Endothelial cell of umbilical vein (primary cell): ENCODE measurements around the gene C14orf132. TPM values are rescaled to one million over a fixed set of nuclear protein-coding genes. Genes with fewer than 3 reads are reported as not detected.

Experiments used
- BruUV-seq: library from RNA; stranded (reverse); fragments of 400-500 nt; replicated peaks from 2 replicates; lab custom pipeline; 2021; lab: Mats Ljungman, UMichigan
- CTCF ChIA-PET: fragments of 300-600, 350-600 bp; sonication (Branson Sonifier 250); formaldehyde crosslinking; loops from one replicate; lab custom pipeline; 2021; ENCODE audit warnings: antibody characterized with exemption, inconsistent platforms; lab: Charles Lee
- POLR2A ChIA-PET: fragments of 300-600, 350-600 bp; sonication (Branson Sonifier 250); formaldehyde crosslinking; loops from one replicate; lab custom pipeline; 2021; ENCODE audit warnings: antibody characterized with exemption, inconsistent platforms; lab: Charles Lee
- DNase-seq: peaks from one replicate; pipeline ENCODE4 v3.0.0-alpha.2; 2011; ENCODE audit warnings: low read depth, low spot score
- FAIRE-seq: peaks from 2 replicates; lab custom pipeline; 2011; peaks lifted over from hg19 to GRCh38; lab: Jason Lieb, UNC
- H2AFZ ChIP-seq: 2 replicates; pipeline ENCODE4 v1.6.0; 2012; ENCODE audit warnings: low read depth, low read length, control low read depth, inconsistent platforms
- H3K27ac ChIP-seq: 2 replicates; pipeline ENCODE4 v1.5.1; 2011; ENCODE audit warnings: low read depth, mild to moderate bottlenecking, control low read depth, low read length, moderate library complexity; ENCODE audit not compliant: insufficient read depth
- H3K27me3 ChIP-seq, 2 experiments: 2 replicates each; pipeline versions ENCODE4 v1.6.0 to v1.6.1; 2011; ENCODE audit warnings: low read length in 2 of 2, mixed read lengths in 1 of 2; ENCODE audit not compliant: control insufficient read depth in 2 of 2, insufficient read depth in 2 of 2
- H3K36me3 ChIP-seq, 2 experiments: 2 replicates in 1 of 2; 3 replicates in 1 of 2; pipeline ENCODE4 v1.5.1; 2011; ENCODE audit warnings: low read length in 2 of 2, mild to moderate bottlenecking in 1 of 2, moderate library complexity in 1 of 2; ENCODE audit not compliant: control insufficient read depth in 2 of 2, insufficient read depth in 2 of 2; ENCODE audit errors: extremely low read depth in 1 of 2
- H3K4me1 ChIP-seq: 3 replicates; pipeline ENCODE4 v1.5.1; 2011; ENCODE audit warnings: mild to moderate bottlenecking, low read length; ENCODE audit not compliant: control insufficient read depth, insufficient read depth; ENCODE audit errors: extremely low read depth
- H3K4me2 ChIP-seq: 2 replicates; pipeline ENCODE4 v1.6.1; 2011; ENCODE audit warnings: low read length, control low read depth, mixed read lengths; ENCODE audit not compliant: insufficient read depth
- H3K4me3 ChIP-seq, 3 experiments: fragments of 200-600 bp in 1 of 3; sonication (generic), shearing (Covaris generic) in 1 of 3; replicated peaks in 1 of 3; 2 replicates each; pipeline ENCODE4 v1.5.1; 2011 to 2016; ENCODE audit warnings: control low read depth in 3 of 3, low read length in 3 of 3, mild to moderate bottlenecking in 2 of 3, inconsistent platforms in 1 of 3, low read depth in 1 of 3, moderate library complexity in 1 of 3; ENCODE audit not compliant: insufficient read depth in 1 of 3
- H3K79me2 ChIP-seq: 2 replicates; pipeline ENCODE4 v1.6.0; 2012; ENCODE audit warnings: low read length, inconsistent platforms; ENCODE audit not compliant: control insufficient read depth, insufficient read depth
- H3K9ac ChIP-seq: replicated peaks from 2 replicates; pipeline ENCODE3; 2011; ENCODE audit warnings: low read length, control low read depth; ENCODE audit not compliant: insufficient read depth; ENCODE audit errors: extremely low read depth
- H3K9me1 ChIP-seq: replicated peaks from 3 replicates; pipeline ENCODE4 v1.6.0; 2011; ENCODE audit warnings: mild to moderate bottlenecking, low read length; ENCODE audit not compliant: control insufficient read depth, insufficient read depth; ENCODE audit errors: extremely low read depth
- H3K9me3 ChIP-seq: replicated peaks from 2 replicates; pipeline ENCODE4 v1.5.1; 2012; ENCODE audit warnings: low read length, inconsistent platforms; ENCODE audit not compliant: control insufficient read depth, insufficient read depth
- H4K20me1 ChIP-seq: replicated peaks from 2 replicates; pipeline ENCODE3; 2011; ENCODE audit warnings: mild to moderate bottlenecking, low read length; ENCODE audit not compliant: control insufficient read depth, insufficient read depth; ENCODE audit errors: extremely low read depth
- EZH2 ChIP-seq: IDR thresholded peaks from 2 replicates; pipeline ENCODE4 v1.6.1; 2012; ENCODE audit warnings: borderline replicate concordance, low read depth, mild to moderate bottlenecking, moderate library complexity, low read length, inconsistent platforms; ENCODE audit not compliant: severe bottlenecking
- FOS ChIP-seq: IDR thresholded peaks from 2 replicates; pipeline ENCODE4 v1.6.1; 2011; ENCODE audit warnings: mild to moderate bottlenecking, low read length, moderate library complexity, borderline replicate concordance; ENCODE audit not compliant: insufficient read depth
- GATA2 ChIP-seq: IDR thresholded peaks from 2 replicates; pipeline ENCODE4 v1.7.0; 2011; ENCODE audit warnings: low read depth, mild to moderate bottlenecking, moderate library complexity, mixed read lengths, low read length; ENCODE audit not compliant: insufficient read length, insufficient read depth
- JUN ChIP-seq: IDR thresholded peaks from 2 replicates; pipeline ENCODE4 v1.6.1; 2011; ENCODE audit warnings: borderline replicate concordance, low read depth; ENCODE audit not compliant: insufficient read length, insufficient read depth
- POLR2A ChIP-seq: IDR thresholded peaks from 2 replicates; pipeline ENCODE4 v1.6.1; 2012; ENCODE audit warnings: low read depth, mild to moderate bottlenecking, control low read depth, low read length
- POLR2AphosphoS5 ChIP-seq: IDR thresholded peaks from 2 replicates; pipeline ENCODE4 v1.6.1; 2012; ENCODE audit warnings: low read depth, mild to moderate bottlenecking, control low read depth, low read length, moderate library complexity; ENCODE audit not compliant: insufficient read depth
- dilution Hi-C: fragments of 300-500 bp; cut with MboI; formaldehyde crosslinking; loops from one replicate; pipeline ENCODE4 v1.15.0; 2019; ENCODE audit warnings: low sequenced_read_pairs; ENCODE audit not compliant: extremely low pct_ligation_motif_present
- intact Hi-C: fragments of 100-400 bp; cut with micrococcal nuclease; formaldehyde crosslinking; loops from one replicate; pipeline ENCODE4 v1.10.0; 2022
- polyA plus RNA-seq, 4 experiments: library from polyadenylated mRNA; depleted of rRNA in 3 of 4; stranded (reverse) in 3 of 4; unstranded in 1 of 4; fragments of >200 nt; gene quantifications; 2 replicates each; pipeline versions ENCODE4 v1.2.1 to v1.2.3, GENCODE V29; 2011 to 2012; ENCODE audit warnings: missing spikeins in 1 of 4
- total RNA-seq: library from RNA; stranded (reverse); gene quantifications from 2 replicates; pipeline ENCODE4 v1.2.3, GENCODE V29; 2021
- TF ChIP-seq, protein P1 (sequence below), 2 donors: IDR thresholded peaks; 1 replicate in 1 of 2; 2 replicates in 1 of 2; pipeline ENCODE4 v1.5.1; 2011; ENCODE audit warnings: low read length in 2 of 2, mild to moderate bottlenecking in 2 of 2, moderate library complexity in 2 of 2, control low read depth in 1 of 2, inconsistent platforms in 1 of 2, low read depth in 1 of 2; ENCODE audit not compliant: insufficient read depth in 1 of 2; ENCODE audit errors: extremely low read depth in 1 of 2
- TF ChIP-seq, protein P2 (sequence below): IDR thresholded peaks from 2 replicates; pipeline ENCODE4 v1.6.1; 2011; ENCODE audit not compliant: insufficient read depth, insufficient read length

The C14orf132 gene
- total and polyA plus RNA-seq, 2 donors (not counting 3 experiments of a cell fraction or from before 2014, with no cell fraction given) = 3.2 to 7.6 TPM

DNA sequence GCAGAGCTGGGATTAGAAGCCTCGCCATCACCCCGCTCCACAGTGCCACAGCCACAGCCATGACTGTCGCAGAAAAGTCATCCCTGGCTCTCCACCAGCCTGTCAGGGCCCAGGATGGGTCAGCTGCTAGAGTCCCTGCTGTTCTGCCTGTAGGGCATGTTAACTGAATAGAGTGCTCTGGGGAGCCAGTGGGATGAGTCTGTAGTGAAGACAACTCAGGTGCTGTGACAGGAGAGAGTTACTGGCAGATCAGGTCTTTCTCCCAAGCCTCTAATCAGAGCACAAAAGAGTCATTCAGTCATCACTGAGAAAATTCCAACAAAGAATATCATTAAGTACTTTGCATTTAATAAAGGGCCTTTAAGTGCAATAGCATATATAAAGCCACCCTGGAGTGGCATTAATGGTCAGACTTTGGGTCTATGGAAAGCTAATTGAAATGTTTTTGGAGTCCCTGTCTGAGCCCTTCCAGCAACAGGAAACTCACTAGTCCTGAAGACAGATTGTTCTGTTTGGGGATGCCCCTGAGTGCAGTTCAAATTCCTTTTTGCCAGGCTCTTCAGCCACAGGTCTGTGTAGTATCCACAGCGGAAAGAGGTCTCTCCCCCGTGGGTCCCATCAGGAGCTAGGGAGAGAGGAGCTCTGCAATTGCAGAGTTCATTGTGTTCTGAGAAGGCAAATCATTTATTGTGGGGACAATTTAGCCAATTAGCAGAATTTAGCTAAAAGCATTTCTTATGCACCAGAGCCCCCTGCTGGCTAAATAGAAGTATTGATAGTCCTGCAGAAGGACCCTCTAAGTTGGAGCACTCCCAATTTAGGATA is 45.2 kb upstream of the C14orf132 start:
- intact Hi-C loops = loop anchor here (1.0 to 2.0 kb wide), 5 partner anchors 220 to 567 kb away; no protein-coding TSS in a partner anchor
- DNase-seq = peak; percentile 40
- Histone ChIP-seq H3K79me2 (no peaks in the 10 kb centered on the region), H4K20me1 (no peaks in the 10 kb centered on the region), H3K4me1 (no peaks in the 10 kb centered on the region), H3K27me3 (no peaks in the 10 kb centered on the region), H3K4me2 (no peak overlapping the region), H3K9me1 (no peaks in the 10 kb centered on the region), H3K4me3 (no peak overlapping the region), H3K9me3 (no peaks in the 10 kb centered on the region), H3K36me3 (no peaks in the 10 kb centered on the region), H2AFZ (no peak overlapping the region), H3K9ac (no peak overlapping the region), H3K27ac (no peak overlapping the region)
- dilution Hi-C loops = no loop called here
- ChIA-PET CTCF (interaction anchor here (0.6 to 3.4 kb wide), 17 partner anchors 8 to 1303 kb away, joined by 3 to 104 read pairs (median 5); no protein-coding TSS in a partner anchor), POLR2A (no interaction called here)
- FAIRE-seq = peak; percentile 69
- TF ChIP-seq POLR2AphosphoS5 (no peak), GATA2 (no peak), JUN (no peak), EZH2 (no peak), FOS (no peak), POLR2A (no peak)
- TF ChIP-seq, protein P1, sequence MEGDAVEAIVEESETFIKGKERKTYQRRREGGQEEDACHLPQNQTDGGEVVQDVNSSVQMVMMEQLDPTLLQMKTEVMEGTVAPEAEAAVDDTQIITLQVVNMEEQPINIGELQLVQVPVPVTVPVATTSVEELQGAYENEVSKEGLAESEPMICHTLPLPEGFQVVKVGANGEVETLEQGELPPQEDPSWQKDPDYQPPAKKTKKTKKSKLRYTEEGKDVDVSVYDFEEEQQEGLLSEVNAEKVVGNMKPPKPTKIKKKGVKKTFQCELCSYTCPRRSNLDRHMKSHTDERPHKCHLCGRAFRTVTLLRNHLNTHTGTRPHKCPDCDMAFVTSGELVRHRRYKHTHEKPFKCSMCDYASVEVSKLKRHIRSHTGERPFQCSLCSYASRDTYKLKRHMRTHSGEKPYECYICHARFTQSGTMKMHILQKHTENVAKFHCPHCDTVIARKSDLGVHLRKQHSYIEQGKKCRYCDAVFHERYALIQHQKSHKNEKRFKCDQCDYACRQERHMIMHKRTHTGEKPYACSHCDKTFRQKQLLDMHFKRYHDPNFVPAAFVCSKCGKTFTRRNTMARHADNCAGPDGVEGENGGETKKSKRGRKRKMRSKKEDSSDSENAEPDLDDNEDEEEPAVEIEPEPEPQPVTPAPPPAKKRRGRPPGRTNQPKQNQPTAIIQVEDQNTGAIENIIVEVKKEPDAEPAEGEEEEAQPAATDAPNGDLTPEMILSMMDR (IDR thresholded peaks at IDR 0.05; ENCODE audit: extremely low read depth in 1 of 2, insufficient read depth in 1 of 2, low read depth in 1 of 2, low read length in 2 of 2) = peak; percentile 62 to 67
- TF ChIP-seq, protein P2, sequence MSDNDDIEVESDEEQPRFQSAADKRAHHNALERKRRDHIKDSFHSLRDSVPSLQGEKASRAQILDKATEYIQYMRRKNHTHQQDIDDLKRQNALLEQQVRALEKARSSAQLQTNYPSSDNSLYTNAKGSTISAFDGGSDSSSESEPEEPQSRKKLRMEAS = no peak
- no TSS peak for BruUV-seq
